Naive thymus-derived CD8-positive, alpha-beta T cell (primary cell): ENCODE results near the gene FCAR. TPM values are rescaled to one million over a fixed set of nuclear protein-coding genes. Genes with fewer than 3 reads are reported as not detected.
A peak's percentile ranks its signal among the peaks of the same experiment; 100 is the strongest.
"Not testable (repeated sequence)": the region's sequence is repeated elsewhere in the genome, so short reads cannot be mapped to it uniquely, and the experiment has no call there.

Source experiments
- ATAC-seq, 2 donors: fragments of 150-1000 bp; cut with Tn5 transposase in 1 of 2; sonication (Bioruptor Pico), chemical (Tn5 transposase) in 1 of 2; 1 replicate in 1 of 2; 2 replicates in 1 of 2; pipeline ENCODE4 v1.10.0; 2021; ENCODE audit warnings: mild to moderate bottlenecking in 2 of 2, moderate library complexity in 2 of 2
- POLR2A ChIA-PET: fragments of 350-600 bp; sonication (Branson Sonifier 250); formaldehyde crosslinking; loops from one replicate; lab custom pipeline; 2021; ENCODE audit warnings: antibody characterized with exemption; lab: Charles Lee
- DNase-seq, 10 donors: peaks; one replicate each; pipeline versions ENCODE4 v3.0.0 to v3.0.0-alpha.2; 2020 to 2022
- H3K27ac Mint-ChIP-seq, 10 donors: one replicate each; pipeline ENCODE4 v1.8.0; 2020 to 2022; ENCODE audit warnings: mild to moderate bottlenecking in 10 of 10, mixed read lengths in 10 of 10, moderate library complexity in 4 of 10, inconsistent platforms in 1 of 10
- H3K27me3 Mint-ChIP-seq, 5 donors: one replicate each; pipeline ENCODE4 v1.8.0; 2021 to 2022; ENCODE audit warnings: mixed read lengths in 5 of 5
- H3K36me3 Mint-ChIP-seq, 3 donors: one replicate each; pipeline ENCODE4 v1.8.0; 2020 to 2022; ENCODE audit warnings: mixed read lengths in 3 of 3, mild to moderate bottlenecking in 2 of 3, inconsistent platforms in 1 of 3
- H3K4me1 Mint-ChIP-seq, 4 donors: one replicate each; pipeline ENCODE4 v1.8.0; 2021 to 2022; ENCODE audit warnings: mixed read lengths in 4 of 4
- H3K4me3 Mint-ChIP-seq, 10 donors: one replicate each; pipeline ENCODE4 v1.8.0; 2020 to 2022; ENCODE audit warnings: mild to moderate bottlenecking in 10 of 10, mixed read lengths in 10 of 10, moderate library complexity in 6 of 10, inconsistent platforms in 1 of 10
- H3K9me3 Mint-ChIP-seq, 9 donors: one replicate each; pipeline ENCODE4 v1.8.0; 2020 to 2022; ENCODE audit warnings: mixed read lengths in 9 of 9, mild to moderate bottlenecking in 3 of 9, inconsistent platforms in 1 of 9, moderate library complexity in 1 of 9
- polyA plus RNA-seq, 3 donors: library from polyadenylated mRNA; unstranded; fragments of 300-500 nt; fragmentation: Illumina TruSeq; gene quantifications; one replicate each; pipeline ENCODE4 v1.2.3, GENCODE V29; 2021
- total RNA-seq, 8 experiments: library from RNA in 2 of 8; stranded (reverse) in 2 of 8; gene quantifications; one replicate each; pipeline ENCODE4 v1.2.3 and lab custom pipeline; 2021 to 2026

FCAR gene
- total and polyA plus RNA-seq, 5 experiments from 2014 or later, result 0.13 to 0.19 TPM; not detected in 3

DNA sequence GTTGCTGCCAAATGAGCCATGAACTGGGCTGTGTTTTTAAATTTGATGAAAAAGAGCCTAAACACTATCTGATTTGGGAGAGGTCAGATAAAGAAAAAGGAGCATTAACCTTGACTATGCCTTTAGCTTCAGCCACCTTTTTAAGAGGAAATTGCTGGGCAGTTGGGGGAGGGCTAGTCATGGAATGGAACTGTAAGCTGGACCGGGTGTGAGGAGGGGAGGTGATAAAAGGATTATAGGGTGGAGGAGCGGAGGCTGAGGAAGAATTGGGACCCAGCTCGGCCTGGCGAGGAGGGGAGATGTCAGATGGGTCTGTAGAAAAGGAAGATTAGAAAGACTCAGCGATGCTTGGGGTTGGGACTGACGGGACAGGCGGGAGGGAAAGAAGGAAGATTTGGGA lies 24.6 kb downstream of the FCAR start:
- H3K9me3 Mint-ChIP-seq, H3K27ac Mint-ChIP-seq, DNase-seq, ATAC-seq, POLR2A ChIA-PET, H3K36me3 Mint-ChIP-seq, H3K4me1 Mint-ChIP-seq, H3K4me3 Mint-ChIP-seq: not testable (repeated sequence)
- H3K27me3 Mint-ChIP-seq, result peaks cover 18 to 46% (median 27%) of the 10 kb centered on the region in 5 donors

DNA sequence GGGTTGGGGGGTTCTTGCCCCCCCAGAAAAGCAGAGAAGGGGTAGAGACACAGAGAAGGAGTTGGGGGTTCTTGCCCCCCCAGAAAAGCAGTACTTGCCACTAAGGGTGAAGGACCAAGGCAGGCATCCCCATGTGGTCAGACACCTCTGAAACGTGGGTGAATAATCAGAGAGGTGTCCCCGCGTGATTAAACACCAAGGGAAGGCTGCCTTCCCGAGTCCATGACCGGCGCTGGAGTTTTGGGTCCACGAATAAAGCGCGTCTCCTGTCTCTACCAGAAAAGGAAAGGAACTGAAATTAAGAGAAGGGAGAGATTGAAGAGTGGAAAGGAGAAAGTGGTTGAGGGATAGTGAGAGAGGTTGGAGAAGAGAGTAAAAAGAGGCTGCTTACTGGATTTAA lies 25.6 kb downstream of the FCAR start:
- peaks cover 18 to 46% (median 22%) of the 10 kb centered on the region in 5 donors for H3K27me3 Mint-ChIP-seq
- ATAC-seq, H3K4me1 Mint-ChIP-seq, H3K9me3 Mint-ChIP-seq, H3K27ac Mint-ChIP-seq, DNase-seq, H3K36me3 Mint-ChIP-seq, H3K4me3 Mint-ChIP-seq, POLR2A ChIA-PET: not testable (repeated sequence)

DNA sequence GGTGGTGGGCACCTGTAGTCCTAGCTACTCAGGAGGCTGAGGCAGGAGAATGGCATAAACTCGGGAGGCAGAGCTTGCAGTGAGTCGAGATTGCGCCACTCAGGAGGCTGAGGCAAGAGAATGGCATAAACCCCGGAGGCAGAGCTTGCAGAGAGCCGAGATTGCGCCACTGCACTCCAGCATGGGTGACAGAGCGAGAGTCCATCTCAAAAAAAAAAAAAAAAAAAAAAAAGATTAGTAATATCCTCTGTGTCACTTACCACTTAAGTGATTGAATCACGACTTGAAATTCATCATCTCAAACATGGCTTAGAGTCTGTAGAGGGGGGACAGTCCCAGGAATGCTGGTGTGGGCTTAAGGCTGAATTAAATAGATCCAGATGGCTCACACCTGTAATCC lies 27.1 kb downstream of the FCAR start:
- H3K9me3 Mint-ChIP-seq, ATAC-seq, H3K4me3 Mint-ChIP-seq, POLR2A ChIA-PET, DNase-seq, H3K4me1 Mint-ChIP-seq, H3K36me3 Mint-ChIP-seq: not testable (repeated sequence)
- Mint-ChIP-seq H3K27ac (peak overlapping the region in 1 of 10 donors; percentile 33), H3K27me3 (peaks cover 23 to 45% (median 25%) of the 10 kb centered on the region in 5 donors)

GRCh38 chr19:54902061-54902460 lies 28.0 kb downstream of the FCAR start:
- Mint-ChIP-seq H3K4me3 (no peak overlapping the region), H3K36me3 (no peaks in the 10 kb centered on the region), H3K9me3 (peaks cover 0 to 2% (median 0%) of the 10 kb centered on the region in 9 donors), H3K4me1 (peaks cover 0 to 10% (median 0%) of the 10 kb centered on the region in 4 donors), H3K27me3 (peaks cover 19 to 36% (median 31%) of the 10 kb centered on the region in 5 donors), H3K27ac (no peak overlapping the region)
- DNase-seq, result no peak
- no peak for ATAC-seq
- POLR2A ChIA-PET, result no interaction called here

DNA sequence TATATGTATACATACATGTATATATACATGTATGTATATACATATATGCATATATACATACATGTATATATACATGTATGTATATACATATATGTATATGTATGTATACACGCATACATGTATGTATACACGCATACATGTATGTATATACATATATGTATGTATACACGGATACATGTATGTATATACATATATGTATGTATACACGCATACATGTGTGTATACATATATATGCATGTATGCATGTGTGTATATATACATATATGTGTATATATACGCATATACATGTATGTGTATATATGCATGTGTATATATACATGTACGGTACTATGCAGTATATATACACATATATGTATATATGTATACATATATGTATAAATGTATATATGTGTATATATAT lies 29.3 kb downstream of the FCAR start:
- H3K27ac Mint-ChIP-seq, result no peak overlapping the region
- H3K27me3 Mint-ChIP-seq, result peaks cover 14 to 28% (median 22%) of the 10 kb centered on the region in 5 donors
- POLR2A ChIA-PET, result no interaction called here
- DNase-seq, result no peak
- H3K36me3 Mint-ChIP-seq, result no peaks in the 10 kb centered on the region
- no peak for ATAC-seq
- peaks cover 0 to 10% (median 0%) of the 10 kb centered on the region in 4 donors for H3K4me1 Mint-ChIP-seq
- no peak overlapping the region for H3K4me3 Mint-ChIP-seq
- H3K9me3 Mint-ChIP-seq, result peaks cover 0 to 2% (median 0%) of the 10 kb centered on the region in 9 donors

DNA sequence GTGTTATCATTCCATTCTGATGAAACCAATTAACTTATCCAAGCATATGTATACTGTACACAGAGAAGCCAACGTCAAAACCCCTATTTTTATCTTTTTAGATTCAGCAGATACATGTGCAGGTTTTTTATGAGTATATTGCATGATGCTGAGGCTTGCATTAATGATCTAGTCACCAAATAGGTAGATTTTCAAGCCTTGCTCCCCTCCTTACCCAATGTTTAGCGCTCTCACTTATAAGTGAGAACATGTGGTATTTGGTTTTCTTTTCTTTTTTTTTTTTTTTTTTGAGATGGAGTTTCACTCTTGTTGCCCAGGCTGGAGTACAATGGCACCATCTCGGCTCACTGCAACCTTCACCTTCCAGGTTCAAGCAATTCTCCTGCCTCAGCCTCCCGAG lies 30.2 kb downstream of the FCAR start:
- H3K36me3 Mint-ChIP-seq, H3K4me1 Mint-ChIP-seq, ATAC-seq, H3K9me3 Mint-ChIP-seq, POLR2A ChIA-PET, DNase-seq: not testable (repeated sequence)
- H3K4me3 Mint-ChIP-seq, result peak overlapping the region in 1 of 10 donors; percentile 33
- peaks cover 8 to 19% (median 13%) of the 10 kb centered on the region in 5 donors for H3K27me3 Mint-ChIP-seq
- peak overlapping the region in 1 of 10 donors; percentile 65 for H3K27ac Mint-ChIP-seq

GRCh38 chr19:54905421-54905802 lies 31.4 kb downstream of the FCAR start:
- Mint-ChIP-seq H3K4me3 (peak overlapping the region in 2 of 10 donors; percentile 77 to 88), H3K27ac (peak overlapping the region in 2 of 10 donors; percentile 20 to 92), H3K27me3 (peaks cover 1 to 11% (median 7%) of the 10 kb centered on the region in 5 donors), H3K36me3 (no peaks in the 10 kb centered on the region), H3K9me3 (peaks cover 0 to 5% (median 0%) of the 10 kb centered on the region in 9 donors), H3K4me1 (peaks cover 0 to 10% (median 0%) of the 10 kb centered on the region in 4 donors)
- no peak for ATAC-seq
- DNase-seq, result no peak
- POLR2A ChIA-PET, result no interaction called here

- H3K27ac Mint-ChIP-seq, result peak within 1 kb of the TSS in 4 of 10 donors; percentile 10 to 92 (median 45)
Observed at GRCh38 chr19:54905803-54906511, 31.9 kb downstream of the FCAR start, which contains the start of gene NCR1. NCR1 (plus strand) TSS chr19:54906148; CDS start chr19:54906188, 40 bp downstream.

GRCh38 chr19:54906819-54907218 lies 32.8 kb downstream of the FCAR start:
- H3K9me3 Mint-ChIP-seq, result peaks cover 0 to 5% (median 0%) of the 10 kb centered on the region in 9 donors
- H3K27ac Mint-ChIP-seq, result peak overlapping the region in 2 of 10 donors; percentile 70 to 92
- DNase-seq (no peak), ATAC-seq (no peak)
- POLR2A ChIA-PET, result no interaction called here
- H3K4me3 Mint-ChIP-seq, result peak overlapping the region in 3 of 10 donors; percentile 31 to 88 (median 77)
- H3K36me3 Mint-ChIP-seq, result no peaks in the 10 kb centered on the region
- peaks cover 0 to 8% (median 0%) of the 10 kb centered on the region in 4 donors for H3K4me1 Mint-ChIP-seq
- H3K27me3 Mint-ChIP-seq, result peaks cover 0 to 17% (median 8%) of the 10 kb centered on the region in 5 donors

More at GRCh38 chr19:54905803-54906511, 31.9 kb downstream of the FCAR start, which contains the start of gene NCR1:
- Mint-ChIP-seq H3K9me3 (peaks cover 0 to 5% (median 0%) of the 10 kb centered on the region in 9 donors), H3K4me3 (peak within 1 kb of the TSS in 3 of 10 donors; percentile 36 to 88 (median 77)), H3K27me3 (peaks cover 0 to 15% (median 8%) of the 10 kb centered on the region in 5 donors), H3K4me1 (peaks cover 0 to 10% (median 0%) of the 10 kb centered on the region in 4 donors), H3K36me3 (no peaks in the 10 kb centered on the region)
- ATAC-seq (no peak), DNase-seq (peak in 1 of 10 donors; percentile 29)
- POLR2A ChIA-PET, result no interaction called here

GRCh38 chr19:54907899-54908298 lies 33.9 kb downstream of the FCAR start:
- DNase-seq, H3K9me3 Mint-ChIP-seq, H3K4me1 Mint-ChIP-seq, POLR2A ChIA-PET, H3K4me3 Mint-ChIP-seq, H3K36me3 Mint-ChIP-seq, H3K27ac Mint-ChIP-seq, ATAC-seq: not testable (repeated sequence)
- peaks cover 2 to 17% (median 8%) of the 10 kb centered on the region in 5 donors for H3K27me3 Mint-ChIP-seq

- Mint-ChIP-seq H3K4me3 (peak overlapping the region in 1 of 10 donors; percentile 65), H3K4me1 (peaks cover 0 to 27% (median 2%) of the 10 kb centered on the region in 4 donors), H3K36me3 (no peaks in the 10 kb centered on the region), H3K27me3 (peaks cover 4 to 39% (median 19%) of the 10 kb centered on the region in 5 donors), H3K9me3 (peaks cover 0 to 7% (median 0%) of the 10 kb centered on the region in 9 donors), H3K27ac (peak overlapping the region in 2 of 10 donors; percentile 25 to 57)
- no peak for ATAC-seq
- no peak for DNase-seq
- POLR2A ChIA-PET, result no interaction called here
Observed at GRCh38 chr19:54916822-54917221, 42.8 kb downstream of the FCAR start.

GRCh38 chr19:54918499-54918898 lies 44.5 kb downstream of the FCAR start:
- H3K27me3 Mint-ChIP-seq, result peaks cover 9 to 43% (median 21%) of the 10 kb centered on the region in 5 donors
- peaks cover 0 to 9% (median 0%) of the 10 kb centered on the region in 9 donors for H3K9me3 Mint-ChIP-seq
- H3K4me3 Mint-ChIP-seq, result no peak overlapping the region
- H3K27ac Mint-ChIP-seq, result no peak overlapping the region
- POLR2A ChIA-PET, result no interaction called here
- ATAC-seq (no peak), DNase-seq (no peak)
- H3K4me1 Mint-ChIP-seq, result peaks cover 0 to 27% (median 3%) of the 10 kb centered on the region in 4 donors
- H3K36me3 Mint-ChIP-seq, result no peaks in the 10 kb centered on the region
